HG02678 (cell line): ENCODE data around the gene EEF1G.
"Not testable (repeated sequence)": the region's sequence is repeated elsewhere in the genome, so short reads cannot be mapped to it uniquely, and the experiment has no call there.

Experiments used
- ATAC-seq: cut with Tn5 transposase; IDR thresholded peaks from one replicate; pipeline ENCODE4 v1.9.1; 2021; ENCODE audit warnings: mild to moderate bottlenecking, moderate library complexity; ENCODE audit not compliant: unreplicated experiment

Gene EEF1G

GRCh38 chr11:62573592-62574362, at the start of gene EEF1G:
TSS of gene EEF1G (minus strand) at chr11:62573891. CDS start at chr11:62573842, 49 bp downstream.
- ATAC-seq, result peak; percentile 86

DNA sequence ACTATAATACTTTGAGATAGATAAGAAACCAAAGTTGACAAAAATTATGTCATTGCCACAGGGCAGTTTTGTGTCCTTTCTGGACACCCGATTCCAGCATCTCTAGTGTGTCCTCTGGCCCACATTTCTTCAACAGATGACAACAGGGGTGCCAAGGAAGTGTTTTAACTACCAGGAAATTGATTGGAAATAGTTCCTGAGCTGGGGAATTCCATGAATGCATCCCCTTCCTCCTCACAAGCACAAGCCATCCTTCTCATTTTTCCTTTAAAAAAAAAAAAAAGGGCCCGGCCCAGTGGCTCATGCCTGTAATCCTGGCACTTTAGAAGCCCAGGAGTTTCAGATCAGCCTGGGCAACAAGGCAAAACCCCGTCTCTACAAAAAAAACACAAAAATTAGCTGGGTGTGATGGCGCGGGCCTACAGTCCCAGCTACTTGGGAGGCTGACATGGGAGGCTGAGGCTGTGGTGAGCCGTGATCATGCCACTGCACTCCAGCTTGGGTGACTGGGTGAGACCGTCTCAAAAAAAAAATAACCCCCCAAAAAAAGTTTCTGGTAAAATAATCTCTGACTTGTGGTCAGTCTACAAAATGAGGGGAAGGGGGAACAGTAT, 48.9 kb upstream of the EEF1G start:
- no peak for ATAC-seq

- ATAC-seq, result peak; percentile 96
Observed at GRCh38 chr11:62621567-62622470, 48.1 kb upstream of the EEF1G start, which contains the start of gene B3GAT3. TSS of gene B3GAT3 (minus strand) at chr11:62621986. CDS start at chr11:62621947, 39 bp downstream.

DNA sequence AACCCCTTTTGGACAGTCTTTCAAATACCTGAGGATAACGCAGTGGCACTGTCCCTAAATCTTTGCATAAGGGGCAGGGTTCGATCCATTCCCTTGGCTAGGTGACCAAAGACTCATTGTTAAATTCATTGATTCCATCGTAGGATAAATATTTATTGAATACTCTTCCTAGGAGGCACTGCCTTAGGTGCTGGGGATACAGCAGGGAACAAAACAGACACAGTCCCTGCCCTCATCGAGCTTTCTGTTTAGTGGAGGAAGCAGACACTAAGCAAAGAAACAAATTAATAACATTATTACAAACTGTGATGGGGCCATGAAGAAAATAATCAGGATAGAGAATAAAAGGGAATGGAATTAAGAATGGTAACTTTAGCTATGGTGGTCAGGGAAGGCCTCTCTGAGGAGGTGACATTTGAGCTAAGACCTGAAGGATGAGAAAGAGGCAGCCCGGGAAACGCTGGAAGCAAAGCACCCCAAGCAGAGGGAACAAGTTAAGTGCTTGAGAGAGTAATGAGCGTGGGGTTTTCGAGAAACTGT, 47.4 kb upstream of the EEF1G start:
- ATAC-seq, result no peak

GRCh38 chr11:62616957-62617356, 43.3 kb upstream of the EEF1G start:
- ATAC-seq, result not testable (repeated sequence)

DNA sequence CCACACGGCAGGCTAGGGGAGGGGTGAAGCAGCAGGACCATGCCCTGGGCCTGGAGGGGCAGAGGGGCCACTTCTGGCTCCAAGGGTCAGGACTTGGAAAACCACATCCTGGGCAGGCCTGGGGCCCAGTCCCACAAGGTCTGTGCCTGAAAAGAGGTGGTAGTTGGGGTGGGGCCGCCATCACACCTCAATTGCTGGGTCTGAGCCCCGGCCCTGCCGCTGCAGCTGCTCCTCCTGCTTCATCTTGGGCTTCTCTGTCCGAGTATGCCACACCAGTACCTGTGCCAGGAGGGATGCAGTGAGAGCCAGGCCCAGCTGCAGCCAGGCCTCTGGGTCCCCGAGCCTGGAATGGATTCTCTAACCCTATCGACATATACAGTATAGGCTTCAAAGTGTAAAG, 41.8 kb upstream of the EEF1G start:
- ATAC-seq, result no peak

- ATAC-seq, result no peak
Observed at GRCh38 chr11:62614275-62614674, 40.6 kb upstream of the EEF1G start.

DNA sequence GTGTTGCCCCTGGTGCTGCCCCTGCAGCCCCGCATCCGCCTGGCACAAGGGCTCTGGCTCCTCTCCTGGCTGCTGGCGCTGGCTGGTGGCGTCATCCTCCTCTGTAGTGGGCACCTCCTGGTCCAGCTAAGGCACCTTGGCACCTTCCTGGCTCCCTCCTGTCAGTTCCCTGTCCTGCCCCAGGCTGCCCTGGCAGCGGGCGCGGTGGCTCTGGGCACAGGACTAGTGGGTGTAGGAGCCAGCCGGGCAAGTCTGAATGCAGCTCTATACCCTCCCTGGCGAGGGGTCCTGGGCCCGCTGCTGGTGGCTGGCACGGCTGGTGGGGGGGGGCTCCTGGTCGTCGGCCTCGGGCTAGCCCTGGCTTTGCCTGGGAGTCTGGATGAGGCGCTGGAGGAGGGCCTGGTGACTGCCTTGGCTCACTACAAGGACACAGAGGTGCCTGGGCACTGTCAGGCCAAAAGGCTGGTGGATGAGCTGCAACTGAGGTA, 39.6 kb upstream of the EEF1G start:
- no peak for ATAC-seq

GRCh38 chr11:62612366-62613290, 38.9 kb upstream of the EEF1G start, which contains the start of the genes EML3 and ROM1:
TSS of gene EML3 (minus strand) at chr11:62612775. CDS start at chr11:62612457, 318 bp downstream.
TSS of gene ROM1 (plus strand) at chr11:62613257. CDS start at chr11:62613282, 25 bp downstream.
- peak; percentile 70 for ATAC-seq

GRCh38 chr11:62611705-62612365, 38.1 kb upstream of the EEF1G start:
- peak; percentile 20 for ATAC-seq

GRCh38 chr11:62610814-62611704, 37.4 kb upstream of the EEF1G start:
- no peak for ATAC-seq

- ATAC-seq, result no peak
Observed at GRCh38 chr11:62610403-62610802, 36.7 kb upstream of the EEF1G start.

DNA sequence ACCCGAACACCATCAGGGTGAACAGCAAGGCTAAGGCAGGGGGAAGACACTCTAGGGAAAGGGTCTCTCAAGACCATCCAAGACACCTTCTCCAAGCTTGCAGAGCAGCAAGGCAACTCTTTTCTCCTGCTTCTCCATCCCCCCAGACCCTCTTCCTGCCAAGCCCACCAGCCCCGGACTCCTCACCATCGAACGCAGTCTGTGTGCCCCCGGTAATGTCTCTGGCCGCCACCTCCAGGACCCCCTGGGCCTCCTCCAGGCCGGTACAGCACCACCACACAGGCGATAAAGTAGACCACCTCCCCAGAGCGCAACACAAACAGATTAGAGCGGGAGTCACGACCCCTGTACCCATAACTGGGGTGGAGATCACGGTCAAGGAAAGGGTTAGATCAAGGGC, 35.1 kb upstream of the EEF1G start:
- ATAC-seq, result no peak

GRCh38 chr11:62607714-62608113, 34.0 kb upstream of the EEF1G start:
- ATAC-seq, result no peak

- ATAC-seq, result no peak
Observed at GRCh38 chr11:62605902-62606301, 32.2 kb upstream of the EEF1G start.

DNA sequence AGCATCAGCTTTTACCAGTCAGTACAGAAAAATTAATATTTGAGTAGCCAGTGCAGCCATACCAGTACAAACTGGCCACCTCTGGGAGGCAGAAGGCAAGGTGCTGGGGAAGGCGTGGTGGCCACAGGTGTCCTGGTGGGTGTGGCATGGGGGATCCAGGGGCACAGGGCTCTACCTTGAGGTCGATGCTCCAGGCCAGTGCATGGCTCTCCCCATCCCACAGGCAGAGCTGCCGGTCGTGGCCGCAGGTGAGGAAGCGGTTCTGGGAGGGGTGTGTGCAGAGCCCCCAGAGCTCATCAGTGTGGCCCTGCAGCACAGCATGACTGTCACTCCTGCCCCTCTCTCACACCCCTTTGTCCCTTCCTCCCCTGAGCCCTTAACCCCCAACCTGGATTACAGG, 31.8 kb upstream of the EEF1G start:
- no peak for ATAC-seq

DNA sequence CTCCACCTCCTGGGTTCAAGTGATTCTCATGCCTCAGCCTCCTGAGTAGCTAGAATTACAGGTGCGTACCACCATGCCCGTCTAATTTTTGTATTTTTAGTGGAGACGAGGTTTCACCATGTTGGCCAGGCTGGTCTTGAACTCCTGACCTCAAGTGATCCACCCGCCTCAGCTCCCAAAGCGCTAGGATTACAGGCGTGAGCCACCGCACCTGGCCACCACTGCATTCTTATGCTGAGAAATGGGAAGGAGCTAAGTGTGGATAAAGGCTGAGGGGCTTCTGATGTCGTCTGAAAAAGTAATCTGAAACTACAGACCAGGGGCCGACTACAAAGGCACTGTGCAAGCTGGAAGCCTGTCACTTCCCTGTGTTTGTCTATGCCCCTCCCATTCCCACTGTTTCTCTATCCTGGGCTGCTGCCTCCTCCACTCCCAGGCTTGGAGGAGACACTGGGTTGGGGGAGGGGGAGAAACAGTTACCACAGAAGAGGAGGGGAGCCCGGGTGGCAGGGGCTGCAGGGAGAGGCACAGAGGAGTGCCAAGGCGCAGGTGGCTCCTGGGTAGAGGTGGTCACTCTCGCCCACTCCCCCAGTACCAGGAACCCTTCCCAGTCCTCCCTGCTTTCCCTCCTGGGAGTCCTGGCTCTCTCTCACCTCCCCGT, 30.9 kb upstream of the EEF1G start:
- ATAC-seq, result no peak
